Measurements from ENCODE around the gene SLC38A8. TPM values are rescaled to one million over a fixed set of nuclear protein-coding genes. Genes with fewer than 3 reads are reported as not detected.
A peak's percentile ranks its signal among the peaks of the same experiment; 100 is the strongest.

The SLC38A8 gene
- not detected for total RNA-seq

DNA sequence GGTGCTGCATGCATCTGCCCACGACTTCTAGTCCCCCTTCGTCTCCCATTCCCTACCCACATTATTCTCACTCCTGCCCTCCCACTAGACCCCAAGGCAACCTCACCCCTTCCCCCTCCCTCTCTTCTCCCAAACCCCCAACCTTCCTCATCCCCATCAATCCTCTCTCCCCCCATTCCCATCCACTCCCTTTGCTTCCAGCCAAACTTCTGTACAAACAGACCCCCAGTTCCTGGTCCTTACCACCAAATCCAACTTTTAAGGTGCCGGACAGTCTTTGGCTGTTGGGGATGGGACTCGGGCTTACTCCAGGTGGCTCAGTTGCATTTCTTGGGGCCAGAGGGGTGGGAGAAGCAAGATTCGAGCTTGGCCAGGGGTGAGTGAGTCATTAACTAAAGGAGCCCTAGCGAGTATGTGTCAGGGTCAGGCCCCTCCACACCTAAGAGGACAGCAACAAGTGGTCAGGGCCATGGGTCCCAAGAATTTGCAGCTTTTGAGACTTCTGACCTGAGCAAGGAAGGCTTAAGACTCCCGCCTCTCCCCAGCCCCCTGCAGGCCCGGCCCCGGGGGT lies at the start of gene SLC38A8:
Gene SLC38A8 (minus strand): TSS at position 488 of the 571 bp plus-strand sequence. CDS start 638 bp downstream, outside the sequence.
- no peak for DNase-seq

DNA sequence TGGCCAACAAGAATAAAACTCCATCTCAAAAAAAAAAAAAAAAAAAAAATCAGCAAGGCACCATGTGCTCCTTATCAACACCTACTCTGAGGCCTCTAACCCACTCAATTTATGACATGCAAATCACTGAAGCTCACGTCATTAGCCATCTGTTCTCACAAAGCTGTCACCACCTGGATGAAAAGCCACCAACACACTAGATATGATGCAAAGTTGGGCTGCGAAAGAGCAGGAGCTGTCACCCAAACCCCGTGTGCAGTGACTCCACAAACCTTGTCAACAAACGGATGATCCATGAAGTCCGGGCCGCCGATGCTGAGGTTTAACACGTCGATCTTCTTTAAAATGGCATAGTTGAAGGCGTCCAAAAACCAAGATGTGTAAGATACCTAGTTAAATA lies 48.9 kb upstream of the SLC38A8 start:
- no peak for DNase-seq

DNA sequence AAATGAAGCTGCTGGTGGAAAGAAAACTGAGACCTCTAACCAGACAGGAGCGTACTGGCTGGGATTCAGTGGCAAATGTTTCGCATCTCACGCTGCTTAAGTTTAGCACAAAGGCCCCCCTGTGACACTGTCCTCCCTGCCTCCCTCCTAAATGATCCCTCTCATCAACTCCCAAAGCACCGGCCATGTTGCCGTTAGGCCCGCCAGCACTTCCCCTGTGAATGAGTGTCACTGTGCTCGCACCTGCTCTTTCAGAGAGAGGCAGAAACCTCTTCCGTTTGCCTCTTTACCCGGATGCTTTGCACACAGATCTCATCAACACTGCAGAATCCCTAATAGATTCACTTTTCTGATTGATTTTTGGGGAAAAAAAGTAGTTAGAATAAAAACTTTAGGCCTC lies 47.6 kb upstream of the SLC38A8 start:
- DNase-seq, result no peak

DNA sequence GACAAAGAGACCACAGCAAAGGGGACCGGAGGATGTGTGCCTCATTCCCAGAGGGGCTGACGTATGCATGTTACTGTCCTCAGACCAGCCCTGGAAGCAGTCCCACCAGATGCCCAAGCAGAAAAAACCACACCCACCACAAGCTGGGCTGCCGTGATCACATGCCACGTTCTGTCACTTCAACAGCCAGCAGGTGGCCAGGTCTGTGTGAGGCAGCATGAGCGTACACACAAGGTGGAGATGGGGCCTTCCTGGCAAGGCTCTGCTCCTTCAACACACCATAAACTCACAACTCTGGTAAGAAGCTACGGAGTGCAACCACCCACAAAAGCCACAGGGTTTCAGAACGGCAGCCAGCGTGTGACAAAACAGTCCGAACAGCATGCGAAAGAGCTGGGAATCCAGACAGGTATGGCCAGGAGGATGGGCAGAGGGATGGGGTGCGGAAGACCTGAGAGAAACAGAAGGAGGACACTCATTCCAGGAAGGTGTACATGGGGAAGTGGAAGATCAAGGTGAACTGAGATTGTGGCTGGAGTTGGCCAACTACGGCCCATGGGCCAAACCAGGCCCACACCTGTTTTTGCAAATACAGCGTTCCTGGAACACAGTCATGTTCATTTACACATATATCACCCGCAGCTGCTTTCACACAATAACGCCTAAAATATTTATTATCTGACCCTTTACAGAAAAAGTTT lies 46.2 kb upstream of the SLC38A8 start:
- peak; percentile 21 for DNase-seq

DNA sequence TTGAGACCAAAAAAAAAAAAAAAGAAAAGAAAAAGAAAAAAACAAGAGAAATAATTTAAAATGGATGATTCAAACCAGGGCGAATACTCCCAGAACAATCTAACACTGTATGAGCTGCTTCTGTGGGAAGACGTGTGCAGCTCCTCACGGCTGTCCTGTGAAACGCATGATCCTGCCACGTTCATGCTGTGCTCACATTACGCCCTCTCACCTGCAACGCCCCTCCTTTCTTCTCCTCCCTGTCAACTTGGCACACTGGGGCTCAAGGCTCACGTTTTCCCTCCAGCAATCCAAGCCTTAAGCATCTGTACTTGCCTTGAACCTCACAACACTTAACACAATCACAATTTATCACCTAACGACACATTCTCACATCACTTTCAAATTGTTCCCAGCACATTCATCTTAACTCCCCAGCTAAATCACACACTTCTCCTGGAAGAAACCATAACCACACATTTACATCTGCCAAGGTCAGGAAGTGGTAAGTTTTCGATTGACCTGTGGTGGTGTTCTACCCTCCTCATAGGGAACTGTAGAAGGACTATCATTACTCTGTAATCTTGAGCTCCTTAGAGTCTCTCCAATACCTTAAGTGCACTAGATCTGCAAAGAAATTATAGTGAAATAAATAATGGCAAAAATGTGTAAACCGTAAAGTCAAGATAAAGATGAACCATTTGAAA lies 45.0 kb upstream of the SLC38A8 start:
- no peak for DNase-seq

DNA sequence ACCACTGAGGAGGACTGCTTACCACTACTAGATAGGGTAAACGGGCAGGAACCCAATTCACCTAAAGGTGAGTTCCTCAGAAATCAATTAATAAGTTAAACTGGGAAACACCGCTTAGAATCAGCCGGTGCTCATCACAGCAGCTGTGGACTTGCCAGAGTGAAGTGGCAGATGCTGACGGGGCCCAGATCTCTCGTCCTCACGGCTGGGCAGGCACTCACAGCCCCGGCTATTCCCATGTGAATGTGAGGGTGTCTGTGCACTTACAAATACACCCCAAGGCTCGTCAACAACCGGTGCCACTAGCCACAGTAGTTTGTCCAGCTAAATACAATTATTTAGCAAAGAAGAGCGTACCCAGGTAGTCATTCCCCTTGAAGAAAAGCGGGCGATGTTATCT lies 44.4 kb upstream of the SLC38A8 start:
- no peak for DNase-seq

DNA sequence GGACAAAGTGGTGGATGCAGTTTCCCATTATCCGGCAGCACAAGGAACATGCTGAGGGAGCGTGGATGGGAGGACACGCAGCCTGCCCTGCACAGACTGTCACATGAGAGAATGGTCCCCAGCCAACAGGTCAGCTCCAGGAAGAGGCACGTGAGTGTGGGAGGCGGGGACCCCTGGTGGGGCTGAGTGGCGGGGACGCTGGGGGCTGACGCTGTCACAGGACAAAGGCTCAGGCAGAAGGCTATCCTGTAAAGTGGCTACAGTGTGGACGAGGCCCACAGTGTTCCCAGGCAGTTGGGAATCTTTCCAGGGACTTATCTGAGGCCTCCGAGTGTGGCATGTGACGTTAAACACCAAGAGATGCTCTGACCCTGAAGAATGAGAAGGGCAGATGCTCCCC lies 43.7 kb upstream of the SLC38A8 start:
- DNase-seq, result no peak

DNA sequence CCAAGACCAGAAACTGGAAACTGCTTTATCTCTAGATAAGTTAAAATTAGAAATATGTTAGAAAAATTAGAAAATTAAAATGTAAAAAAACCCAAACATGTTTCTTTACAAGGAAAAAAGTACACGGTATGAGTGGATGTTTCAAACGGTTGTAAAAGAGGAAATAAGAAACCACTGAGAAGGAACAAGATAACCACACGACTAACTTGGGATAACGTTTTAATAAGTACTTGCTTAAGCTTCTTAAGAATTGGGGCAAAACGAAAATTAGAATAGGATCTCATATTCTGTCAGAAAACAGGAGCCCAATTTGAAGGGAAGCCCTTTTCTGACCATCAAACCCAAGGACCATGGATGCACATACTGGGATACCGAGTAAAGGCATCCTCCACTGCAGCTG lies 43.2 kb upstream of the SLC38A8 start:
- no peak for DNase-seq

DNA sequence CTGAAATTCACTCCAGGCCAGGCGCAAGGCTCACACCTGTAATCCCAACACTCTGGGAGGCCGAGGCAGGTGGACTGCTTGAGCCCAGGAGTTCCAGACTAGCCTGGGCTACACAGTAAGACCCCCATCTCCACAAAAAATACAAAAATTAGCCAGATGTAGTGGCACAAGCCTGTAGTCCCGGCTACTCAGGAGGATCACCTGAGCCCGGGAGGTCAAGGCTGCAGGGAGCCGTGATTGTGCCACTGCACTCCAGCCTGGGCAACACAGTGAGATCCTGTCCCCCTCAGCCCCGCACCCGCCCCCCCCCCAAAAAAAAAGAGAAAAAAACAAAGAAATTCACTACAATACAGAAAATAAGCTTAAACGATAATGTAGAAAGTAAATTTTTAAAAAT lies 42.7 kb upstream of the SLC38A8 start:
- no peak for DNase-seq

DNA sequence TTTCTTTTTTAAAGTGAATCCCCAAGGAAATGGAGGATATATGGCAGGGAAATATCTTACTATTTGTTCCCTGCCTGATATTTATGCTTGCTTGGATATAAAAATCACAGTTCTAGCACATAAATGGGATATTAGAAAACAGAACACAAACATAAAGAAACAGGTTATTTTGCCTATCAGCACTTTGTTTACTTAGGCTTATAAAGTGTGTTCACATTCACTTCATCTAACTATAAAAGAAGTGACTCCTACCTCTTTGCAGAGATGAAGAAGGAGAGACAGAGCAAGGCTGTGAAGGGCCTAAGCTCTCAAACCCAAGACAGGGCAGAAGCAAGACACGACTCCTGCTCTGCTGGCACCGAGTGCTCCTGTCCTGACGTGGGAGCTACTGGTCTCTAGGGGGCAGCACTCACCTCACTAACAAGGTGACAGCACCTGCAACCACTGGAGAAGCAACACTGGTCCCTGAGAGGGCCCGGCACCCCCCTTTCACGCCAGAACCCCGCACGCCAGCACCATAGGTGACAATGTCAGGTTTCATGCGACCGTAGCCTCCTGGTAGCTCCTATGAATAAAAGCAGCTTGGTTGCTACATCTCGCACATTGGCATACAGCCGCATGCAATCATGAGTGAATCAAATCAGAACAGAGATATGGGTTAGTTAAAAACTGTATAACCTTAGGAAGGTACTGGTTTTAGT lies 42.1 kb upstream of the SLC38A8 start:
- DNase-seq, result peak; percentile 57

DNA sequence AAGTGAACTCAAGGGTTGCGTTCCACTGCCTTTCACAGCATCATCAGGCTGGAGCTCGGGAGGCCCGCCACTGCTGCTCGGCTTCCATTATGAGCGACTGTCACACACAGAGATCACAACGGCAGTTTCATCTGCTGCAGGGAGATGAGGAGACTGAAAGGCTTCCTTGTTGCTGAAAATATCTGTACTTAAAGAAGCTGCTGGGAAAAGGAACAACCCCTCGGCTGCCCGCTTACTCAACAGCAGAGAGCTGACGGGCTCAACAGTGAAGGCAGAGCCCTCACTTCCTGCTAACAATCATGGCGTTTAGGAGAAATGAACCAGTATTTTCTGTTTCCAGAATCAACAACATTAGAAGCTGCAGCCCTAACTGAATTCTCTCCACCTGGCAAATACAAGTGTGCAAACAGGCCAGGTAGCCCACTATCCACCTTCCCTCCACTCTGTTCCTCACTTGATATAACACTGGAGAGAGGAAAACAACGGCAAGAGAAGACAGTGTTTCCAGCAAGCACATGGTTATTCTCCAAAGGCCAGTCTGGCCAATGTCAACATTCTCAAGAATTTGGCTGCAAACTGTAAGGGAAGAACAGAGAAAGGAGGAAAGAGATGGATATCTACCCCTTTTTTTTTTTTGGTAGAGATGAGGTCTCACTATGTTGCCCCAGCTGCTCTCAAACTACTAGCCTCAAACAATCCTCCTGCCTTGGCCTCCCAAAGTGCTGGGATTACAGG lies 40.4 kb upstream of the SLC38A8 start:
- DNase-seq, result no peak

DNA sequence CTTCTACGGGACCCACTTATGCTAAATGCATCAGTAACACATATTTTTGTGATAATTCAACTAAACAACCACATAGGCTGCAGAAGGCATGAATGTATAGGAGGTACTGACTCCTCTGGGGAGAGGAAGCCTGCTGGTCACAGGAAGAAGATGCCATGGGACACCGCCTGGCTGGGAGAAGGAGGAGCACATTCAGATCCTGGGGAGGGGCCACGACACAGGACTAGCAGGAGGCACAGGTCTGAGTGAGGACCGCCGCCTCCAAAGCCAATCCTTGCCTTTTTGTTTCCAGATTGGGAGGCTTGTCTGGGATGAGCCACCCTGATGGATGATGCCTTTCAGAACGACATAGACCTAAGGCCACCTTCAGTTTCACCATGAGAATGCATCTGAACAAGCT lies 39.5 kb upstream of the SLC38A8 start:
- DNase-seq, result no peak

DNA sequence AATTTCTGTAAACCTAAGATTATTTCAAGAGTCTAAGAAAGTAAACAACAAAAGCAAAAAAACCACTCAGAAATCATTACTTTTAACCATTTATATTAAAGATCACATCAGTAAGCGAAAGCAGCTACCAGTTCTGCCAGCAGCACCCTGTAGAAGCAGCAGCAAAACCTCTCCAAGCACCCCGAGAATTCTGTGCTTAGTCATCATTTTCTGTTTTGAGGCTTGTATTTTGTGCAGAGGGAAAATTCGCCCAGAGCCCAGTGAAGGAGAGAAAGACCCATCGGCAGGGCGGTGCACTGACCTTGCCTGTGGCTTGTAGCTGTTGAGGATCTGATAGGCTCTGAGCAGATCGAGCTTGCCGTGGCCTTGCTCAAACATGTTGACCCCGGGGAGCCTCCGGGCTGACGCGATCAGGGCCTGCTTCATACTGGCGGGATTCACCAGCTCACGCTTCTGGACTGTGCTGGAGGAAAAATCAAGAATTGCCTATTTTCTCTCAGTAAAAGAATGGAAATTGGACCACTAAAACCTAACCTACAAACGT lies 38.9 kb upstream of the SLC38A8 start:
- DNase-seq, result no peak

DNA sequence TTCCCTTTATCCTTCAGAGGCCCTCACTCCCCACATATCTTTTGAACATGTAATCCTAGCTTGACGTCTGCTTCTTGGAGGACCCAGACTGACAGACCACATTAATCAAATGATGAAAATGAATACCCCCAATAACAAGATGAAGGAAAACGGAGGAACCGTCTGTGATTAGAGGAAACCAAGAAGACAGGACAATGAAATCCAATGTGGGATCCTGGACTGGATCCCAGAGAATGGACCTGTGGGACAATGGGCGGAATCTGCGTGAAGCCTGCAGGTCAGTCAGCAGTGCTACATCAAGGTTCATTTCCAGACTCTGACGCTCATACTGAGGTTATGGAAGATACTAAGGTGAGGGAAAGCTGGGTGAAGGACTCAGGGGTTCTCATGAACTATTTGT lies 38.2 kb upstream of the SLC38A8 start:
- no peak for DNase-seq

DNA sequence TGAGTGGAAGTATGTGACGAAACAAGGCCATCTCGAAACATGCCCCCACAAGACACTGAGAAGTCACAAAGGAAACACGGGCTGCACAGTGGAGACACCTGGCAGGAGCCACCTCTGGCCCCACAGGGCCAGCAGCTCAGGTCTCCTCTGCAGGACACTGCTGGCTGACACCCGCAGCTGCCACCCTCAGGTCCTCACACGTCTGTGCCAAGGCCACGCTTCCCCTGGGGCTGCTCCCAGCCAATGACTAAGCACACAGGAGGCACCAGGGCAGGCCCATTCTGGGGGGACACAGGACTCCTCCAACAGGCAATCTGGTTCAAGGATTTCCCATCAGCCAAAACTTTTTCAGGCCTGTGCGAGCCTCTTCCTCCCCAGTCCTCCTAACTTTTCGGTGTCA lies 37.8 kb upstream of the SLC38A8 start:
- no peak for DNase-seq

DNA sequence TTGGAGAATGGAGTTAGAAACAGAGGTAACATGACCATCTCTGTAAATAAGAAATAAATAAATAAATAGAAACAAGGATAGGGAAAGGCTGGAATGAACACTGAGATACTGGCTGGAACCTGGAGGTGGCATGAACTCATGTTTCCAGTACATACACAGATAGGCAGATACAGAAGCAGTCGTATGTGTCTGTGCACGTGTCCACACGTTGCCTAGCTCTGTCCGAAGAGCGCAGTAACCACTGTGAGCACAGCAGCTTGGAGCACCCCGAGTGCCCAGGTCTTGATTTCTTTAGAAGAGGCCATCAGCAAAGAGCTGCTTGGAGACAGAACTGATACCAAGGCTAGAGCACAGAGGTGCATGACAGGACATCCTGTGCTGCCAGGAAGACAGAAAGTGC lies 37.1 kb upstream of the SLC38A8 start:
- no peak for DNase-seq

DNA sequence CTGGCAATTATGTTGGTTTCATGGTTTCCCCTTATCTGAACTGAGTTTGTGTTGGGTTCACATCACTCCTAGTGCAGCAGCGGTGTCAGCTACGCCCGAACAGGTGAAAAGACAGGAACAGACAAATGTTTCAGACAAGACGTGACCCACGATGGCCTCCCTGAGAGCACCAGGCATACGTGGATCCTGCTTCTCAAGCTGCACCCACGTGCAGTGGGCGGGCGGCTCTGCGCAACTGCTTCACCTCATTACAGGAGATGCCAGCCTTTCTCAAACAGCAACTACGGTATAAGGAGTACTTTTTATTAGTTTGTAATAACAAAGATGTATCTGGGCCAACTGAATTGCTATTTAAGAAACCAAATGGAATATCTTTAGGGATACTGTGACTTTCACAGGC lies 32.8 kb upstream of the SLC38A8 start:
- DNase-seq, result no peak

DNA sequence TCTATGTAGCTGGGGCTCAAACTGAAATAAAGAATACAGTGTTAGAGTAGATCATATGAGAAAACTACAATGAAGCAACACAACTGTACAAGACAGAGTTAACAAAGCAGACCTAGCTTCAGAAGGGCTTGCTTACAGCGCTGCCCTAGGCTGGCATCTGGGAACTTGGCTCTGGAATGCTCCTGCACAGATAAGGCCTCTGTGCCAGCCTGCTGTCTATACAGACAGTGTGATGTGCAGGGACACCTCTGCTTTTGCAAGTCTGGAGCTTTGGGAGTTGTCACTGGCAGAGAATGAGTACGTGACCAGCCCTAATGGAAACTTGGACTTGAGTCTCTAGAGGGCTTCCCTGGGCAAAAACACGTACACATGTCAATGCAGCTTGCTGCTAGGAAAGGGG lies 32.1 kb upstream of the SLC38A8 start:
- DNase-seq, result no peak

DNA sequence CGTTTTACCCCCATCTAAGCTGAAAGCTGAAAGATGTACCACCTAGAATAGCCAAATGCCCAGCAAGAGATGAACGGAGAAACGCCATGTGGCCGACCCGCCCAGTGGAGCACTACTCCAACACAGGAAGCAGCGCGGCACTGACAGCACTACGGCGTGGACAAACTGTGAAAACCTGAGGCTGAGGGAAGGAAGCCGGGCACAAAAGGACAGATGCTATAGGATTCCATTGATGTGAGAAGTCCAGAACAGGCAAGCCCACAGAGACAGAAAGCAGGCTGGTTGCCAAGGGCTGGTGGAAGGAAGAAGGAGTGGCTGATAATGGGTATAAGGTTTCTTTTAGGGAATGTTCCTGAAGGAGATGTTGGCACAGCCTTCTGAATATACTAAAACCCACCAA lies 29.4 kb upstream of the SLC38A8 start:
- DNase-seq, result no peak

DNA sequence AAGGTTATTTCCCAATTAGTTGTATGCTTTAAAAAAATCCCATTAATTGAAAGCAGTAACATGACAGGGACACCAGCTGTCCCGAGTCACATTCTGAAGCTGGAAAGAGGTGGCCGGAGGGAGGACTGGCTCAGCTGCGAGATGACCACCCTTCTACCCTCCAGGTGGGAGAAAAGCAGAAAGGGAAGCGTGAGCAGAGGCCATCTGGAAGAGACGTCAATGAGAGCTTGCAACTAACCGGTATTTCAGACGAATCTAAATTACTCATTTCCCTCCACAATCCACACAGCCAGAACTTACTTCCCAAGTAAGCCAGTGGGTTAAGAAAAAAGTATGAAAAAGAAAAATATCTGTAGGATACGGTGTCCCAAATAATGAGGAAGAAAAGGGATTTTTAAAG lies 28.5 kb upstream of the SLC38A8 start:
- DNase-seq, result no peak

DNA sequence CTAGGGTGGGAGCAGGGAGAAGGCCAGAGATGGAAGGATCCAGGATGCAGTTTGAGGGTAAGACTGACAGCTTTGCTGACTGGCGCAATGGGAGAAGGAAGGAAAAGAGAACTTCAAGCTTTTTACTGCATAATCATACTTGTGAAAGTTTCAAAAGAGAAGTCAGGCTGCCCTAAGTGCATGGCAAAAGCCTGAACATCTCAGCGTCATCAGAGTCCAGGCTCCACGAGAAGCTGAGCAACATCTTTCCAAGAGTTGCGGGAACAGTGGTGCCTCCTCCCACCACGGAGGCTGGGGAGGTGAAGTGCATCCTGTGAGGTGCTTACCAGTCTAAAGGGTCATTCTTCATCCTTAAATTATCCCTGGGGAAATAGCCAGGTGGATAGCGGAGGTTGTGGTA lies 26.9 kb upstream of the SLC38A8 start:
- no peak for DNase-seq

DNA sequence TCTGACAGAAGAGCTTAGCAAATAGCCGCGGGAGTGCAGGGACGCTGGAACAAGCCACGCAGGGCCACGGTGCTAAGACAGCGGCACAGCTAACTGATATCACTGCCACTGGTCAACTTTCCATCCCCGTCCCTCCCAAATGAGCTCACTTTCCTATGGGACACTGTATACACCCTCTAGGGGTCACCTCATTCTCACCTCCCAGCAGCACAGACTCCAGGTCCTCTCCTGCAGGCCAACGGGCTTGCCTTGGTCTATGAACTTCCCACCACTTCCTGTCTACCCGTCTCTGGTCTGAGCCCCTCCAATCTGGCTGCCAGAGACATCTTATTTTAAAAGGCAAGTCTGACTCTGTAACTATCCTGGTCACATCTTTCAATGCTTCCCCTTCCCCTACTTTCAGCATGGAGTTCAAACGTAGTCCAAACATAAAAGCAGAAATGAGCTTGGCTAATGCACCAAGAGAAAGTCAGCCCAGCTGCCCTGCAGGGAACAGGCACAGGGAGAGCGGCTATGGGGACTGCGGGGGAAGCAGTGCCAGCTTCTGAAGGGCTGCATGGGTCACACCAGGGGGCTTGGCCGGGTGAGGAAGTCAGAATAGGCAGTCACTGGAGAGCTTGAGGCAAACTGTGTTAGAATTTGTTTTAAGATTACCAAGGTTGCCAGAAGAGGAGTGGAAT lies 26.3 kb upstream of the SLC38A8 start:
- no peak for DNase-seq

Measured in effector CD4-positive, alpha-beta T cell (primary cell).